ENCODE data around the gene CDH11.

CDH11 gene

DNA sequence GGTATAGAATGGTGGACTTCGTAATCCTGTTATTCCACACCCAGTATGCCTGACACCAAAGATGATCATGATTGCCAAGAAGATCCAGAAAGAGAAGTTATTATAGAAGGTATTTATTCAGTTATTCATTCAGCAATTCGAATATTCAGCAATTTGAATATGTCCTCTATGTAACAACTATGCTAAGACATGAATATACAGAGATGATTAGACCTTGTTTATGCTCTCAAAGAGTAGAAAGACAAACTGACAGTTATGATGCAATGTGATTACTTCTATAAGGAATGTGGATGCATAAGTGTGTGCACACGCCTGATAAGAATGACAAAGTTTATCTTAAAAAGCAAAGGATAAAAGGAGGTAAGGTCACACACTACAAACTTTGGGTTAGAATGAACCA lies 218.1 kb downstream of the CDH11 start:
- TF ChIP-seq, protein P1, sequence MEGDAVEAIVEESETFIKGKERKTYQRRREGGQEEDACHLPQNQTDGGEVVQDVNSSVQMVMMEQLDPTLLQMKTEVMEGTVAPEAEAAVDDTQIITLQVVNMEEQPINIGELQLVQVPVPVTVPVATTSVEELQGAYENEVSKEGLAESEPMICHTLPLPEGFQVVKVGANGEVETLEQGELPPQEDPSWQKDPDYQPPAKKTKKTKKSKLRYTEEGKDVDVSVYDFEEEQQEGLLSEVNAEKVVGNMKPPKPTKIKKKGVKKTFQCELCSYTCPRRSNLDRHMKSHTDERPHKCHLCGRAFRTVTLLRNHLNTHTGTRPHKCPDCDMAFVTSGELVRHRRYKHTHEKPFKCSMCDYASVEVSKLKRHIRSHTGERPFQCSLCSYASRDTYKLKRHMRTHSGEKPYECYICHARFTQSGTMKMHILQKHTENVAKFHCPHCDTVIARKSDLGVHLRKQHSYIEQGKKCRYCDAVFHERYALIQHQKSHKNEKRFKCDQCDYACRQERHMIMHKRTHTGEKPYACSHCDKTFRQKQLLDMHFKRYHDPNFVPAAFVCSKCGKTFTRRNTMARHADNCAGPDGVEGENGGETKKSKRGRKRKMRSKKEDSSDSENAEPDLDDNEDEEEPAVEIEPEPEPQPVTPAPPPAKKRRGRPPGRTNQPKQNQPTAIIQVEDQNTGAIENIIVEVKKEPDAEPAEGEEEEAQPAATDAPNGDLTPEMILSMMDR (IDR thresholded peaks at IDR 0.05; ENCODE audit: control insufficient read depth, insufficient read depth, low read depth, low read length, missing control alignments) = no peak
- DNase-seq (ENCODE audit: low read depth) = no peak
- H3K4me3 ChIP-seq (ENCODE audit: control insufficient read depth, low read depth, low read length) = no peak overlapping the region

DNA sequence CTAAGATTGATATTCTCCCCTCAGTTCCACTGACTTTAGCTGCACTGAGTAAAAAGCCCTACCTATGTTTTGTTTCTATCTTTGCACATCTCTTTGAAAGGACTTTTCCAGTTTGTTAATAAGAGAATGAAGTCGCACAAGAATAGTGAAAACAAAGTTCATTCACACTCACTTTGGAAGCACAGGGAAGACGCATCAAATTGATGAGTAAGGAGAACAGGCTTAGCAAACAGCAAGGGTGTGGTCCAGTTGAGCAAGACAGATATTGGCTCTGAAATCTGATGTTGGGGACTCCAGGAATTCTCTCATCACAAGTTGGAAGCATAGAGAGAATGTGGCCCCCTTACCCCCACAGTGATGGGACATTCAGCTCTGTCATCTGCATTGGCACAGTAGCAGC lies 221.3 kb downstream of the CDH11 start:
- DNase-seq (ENCODE audit: low read depth) = no peak
- TF ChIP-seq, protein P1 (IDR thresholded peaks at IDR 0.05; ENCODE audit: control insufficient read depth, insufficient read depth, low read depth, low read length, missing control alignments) = no peak

DNA sequence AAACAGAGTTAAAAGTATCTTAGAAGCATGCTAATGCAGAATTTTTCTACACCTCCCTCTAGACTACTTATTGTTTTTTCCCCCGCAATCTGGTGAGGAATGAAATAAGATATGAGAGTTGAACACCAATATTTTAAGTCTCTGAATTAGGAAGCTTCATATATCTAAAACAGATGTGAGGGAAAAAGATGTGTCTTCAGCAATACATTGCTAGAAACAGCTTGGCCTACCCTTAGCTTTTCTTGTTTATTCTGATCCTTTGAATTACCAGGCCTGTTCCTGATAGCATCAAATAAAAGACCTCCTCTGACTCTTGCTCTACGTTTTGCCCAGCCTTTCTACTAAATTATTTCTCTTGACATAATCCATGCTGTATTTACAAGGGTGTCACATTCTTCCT lies 221.8 kb downstream of the CDH11 start:
- TF ChIP-seq, protein P1 (IDR thresholded peaks at IDR 0.05; ENCODE audit: control insufficient read depth, insufficient read depth, low read depth, low read length, missing control alignments) = no peak
- H3K4me3 ChIP-seq (ENCODE audit: control insufficient read depth, low read depth, low read length) = no peak overlapping the region
- DNase-seq (ENCODE audit: low read depth) = no peak

More for the DNA sequence above, 221.3 kb downstream of the CDH11 start:
- no peak overlapping the region for H3K4me3 ChIP-seq (ENCODE audit: control insufficient read depth, low read depth, low read length)

DNA sequence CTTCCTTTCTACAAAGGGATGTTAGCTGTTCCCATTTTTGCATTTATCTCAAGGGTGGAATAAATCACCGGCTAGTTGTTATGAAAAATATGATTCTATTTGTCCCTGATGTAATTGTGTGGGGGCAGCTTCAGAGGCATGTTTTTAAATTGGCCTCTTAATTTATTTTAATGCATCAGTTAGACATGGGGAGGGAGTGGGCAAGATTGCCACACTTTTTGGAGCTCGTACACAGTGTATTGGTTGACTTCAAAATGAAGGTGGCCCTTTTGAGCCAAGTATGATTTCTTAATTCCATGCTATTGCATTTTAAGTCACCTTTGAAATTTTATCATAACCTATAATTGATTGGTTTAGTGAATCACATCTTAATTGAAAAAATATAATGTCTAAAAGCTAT lies 223.7 kb downstream of the CDH11 start:
- no peak overlapping the region for H3K4me3 ChIP-seq (ENCODE audit: control insufficient read depth, low read depth, low read length)
- no peak for DNase-seq (ENCODE audit: low read depth)
- TF ChIP-seq, protein P1 (IDR thresholded peaks at IDR 0.05; ENCODE audit: control insufficient read depth, insufficient read depth, low read depth, low read length, missing control alignments) = no peak

Measured in AG09309 (cell line).